Ureter (tissue), 1 donor: Measurements from ENCODE around the gene ARL10. TPM values are rescaled to one million over a fixed set of nuclear protein-coding genes. Genes with fewer than 3 reads are reported as not detected.
A peak's percentile ranks its signal among the peaks of the same experiment; 100 is the strongest.
"Not testable (repeated sequence)": the region's sequence is repeated elsewhere in the genome, so short reads cannot be mapped to it uniquely, and the experiment has no call there.

ENCODE experiments used
- DNase-seq: peaks from one replicate; pipeline ENCODE4 v3.0.0-alpha.2; 2020; ENCODE audit warnings: low spot score
- total RNA-seq: library from RNA; stranded (reverse); gene quantifications from one replicate; pipeline ENCODE4 v1.2.4, GENCODE V29; 2023
- donor health status: DM: yes; HTN: yes; CAD: no.

The ARL10 gene
- total RNA-seq, 1 donor from 2014 or later, result 9.3 TPM

GRCh38 chr5:176388444-176389134, 23.3 kb downstream of the ARL10 start, which contains the start of the genes HIGD2A and NOP16:
TSS of gene HIGD2A (plus strand) at chr5:176388751. CDS start at chr5:176388820, 69 bp downstream.
TSS of gene NOP16 (minus strand) at chr5:176388598. CDS start at chr5:176388539, 59 bp downstream.
- DNase-seq, result peak; percentile 100

- no peak for DNase-seq
These were observed 24.1 kb downstream of the ARL10 start for GRCh38 chr5:176389135-176390123.

DNA sequence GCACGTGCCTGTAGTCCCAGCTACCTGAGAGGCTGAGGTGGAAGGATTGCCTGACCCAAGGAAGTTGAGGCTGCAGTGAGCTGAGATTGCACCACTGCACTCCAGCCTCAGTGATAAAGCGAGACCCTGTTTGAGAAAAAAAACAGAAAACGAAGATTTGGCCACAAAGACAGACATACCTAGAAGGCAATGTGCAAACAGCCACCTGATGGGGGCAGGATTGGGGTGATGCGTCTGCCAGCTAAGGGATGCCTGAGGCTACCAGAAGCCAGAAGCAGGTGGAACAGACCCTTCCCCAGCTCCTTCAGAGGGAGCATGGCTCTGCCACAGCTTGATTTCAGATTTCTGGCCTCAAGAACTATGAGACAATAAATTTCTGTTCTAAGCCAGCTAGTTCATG, 26.2 kb downstream of the ARL10 start:
- no peak for DNase-seq

DNA sequence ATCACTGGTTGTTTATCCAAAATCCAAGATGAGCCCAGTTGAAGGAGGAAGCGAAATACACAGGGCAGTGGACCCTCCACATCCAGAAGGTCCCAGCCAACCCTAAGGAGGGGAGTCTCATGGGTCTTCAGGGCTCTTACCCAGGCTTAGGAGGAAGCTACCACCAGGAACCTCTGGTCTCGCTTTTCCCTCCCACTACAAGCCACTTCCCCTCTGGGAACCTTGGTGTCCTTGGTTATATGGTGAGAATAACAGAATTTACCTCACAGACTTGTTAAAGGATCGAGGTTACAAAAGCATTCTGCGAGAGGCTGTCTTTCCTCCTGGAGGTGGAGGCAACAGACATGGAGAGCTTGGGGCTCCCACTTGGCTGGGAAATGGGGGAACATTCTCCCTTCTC, 26.7 kb downstream of the ARL10 start:
- DNase-seq, result no peak

GRCh38 chr5:176392526-176392925, 27.2 kb downstream of the ARL10 start:
- no peak for DNase-seq

- DNase-seq, result no peak
These were observed 28.8 kb downstream of the ARL10 start for GRCh38 chr5:176394096-176394495.

DNA sequence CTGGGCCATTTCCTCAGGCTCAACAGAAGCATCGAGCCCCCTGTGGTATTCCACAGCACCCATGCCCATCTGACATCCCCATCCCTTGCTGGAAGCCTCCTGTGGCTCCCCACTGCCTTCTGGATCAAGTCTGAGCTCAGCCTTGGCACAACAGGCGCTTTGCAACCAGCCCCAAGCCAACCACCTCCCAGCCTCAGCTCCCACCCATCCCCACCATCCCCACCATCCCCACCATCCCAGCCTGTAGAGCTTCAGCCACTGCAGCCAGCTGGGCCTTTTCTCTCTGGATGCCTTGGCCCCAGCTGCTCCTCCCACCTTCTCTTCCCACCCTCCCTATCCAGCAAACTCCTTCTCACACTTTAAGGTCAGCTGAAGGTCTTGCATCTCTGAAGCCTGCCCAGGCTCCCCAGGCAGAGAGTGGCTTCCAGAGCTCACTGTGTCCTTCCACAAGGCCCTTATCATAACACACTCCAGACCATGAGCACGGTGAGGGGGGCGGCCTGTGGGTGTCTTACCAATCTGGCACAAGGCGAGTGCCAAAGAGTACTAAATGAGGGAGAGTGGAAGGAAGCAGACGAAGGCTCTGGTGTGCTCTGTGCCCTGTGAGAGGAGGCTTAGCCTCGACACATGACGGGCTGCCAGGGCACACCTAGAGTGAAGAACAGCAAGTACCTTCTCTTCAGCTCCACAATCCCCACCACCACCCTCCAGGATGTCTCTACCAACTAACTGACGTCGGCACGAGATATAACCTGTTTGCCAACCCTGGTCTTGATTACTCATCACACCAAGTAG, 29.8 kb downstream of the ARL10 start:
- DNase-seq, result no peak

- no peak for DNase-seq
These were observed 31.0 kb downstream of the ARL10 start for GRCh38 chr5:176396330-176396729.

- no peak for DNase-seq
These were observed 32.6 kb downstream of the ARL10 start for GRCh38 chr5:176397736-176398420.

DNA sequence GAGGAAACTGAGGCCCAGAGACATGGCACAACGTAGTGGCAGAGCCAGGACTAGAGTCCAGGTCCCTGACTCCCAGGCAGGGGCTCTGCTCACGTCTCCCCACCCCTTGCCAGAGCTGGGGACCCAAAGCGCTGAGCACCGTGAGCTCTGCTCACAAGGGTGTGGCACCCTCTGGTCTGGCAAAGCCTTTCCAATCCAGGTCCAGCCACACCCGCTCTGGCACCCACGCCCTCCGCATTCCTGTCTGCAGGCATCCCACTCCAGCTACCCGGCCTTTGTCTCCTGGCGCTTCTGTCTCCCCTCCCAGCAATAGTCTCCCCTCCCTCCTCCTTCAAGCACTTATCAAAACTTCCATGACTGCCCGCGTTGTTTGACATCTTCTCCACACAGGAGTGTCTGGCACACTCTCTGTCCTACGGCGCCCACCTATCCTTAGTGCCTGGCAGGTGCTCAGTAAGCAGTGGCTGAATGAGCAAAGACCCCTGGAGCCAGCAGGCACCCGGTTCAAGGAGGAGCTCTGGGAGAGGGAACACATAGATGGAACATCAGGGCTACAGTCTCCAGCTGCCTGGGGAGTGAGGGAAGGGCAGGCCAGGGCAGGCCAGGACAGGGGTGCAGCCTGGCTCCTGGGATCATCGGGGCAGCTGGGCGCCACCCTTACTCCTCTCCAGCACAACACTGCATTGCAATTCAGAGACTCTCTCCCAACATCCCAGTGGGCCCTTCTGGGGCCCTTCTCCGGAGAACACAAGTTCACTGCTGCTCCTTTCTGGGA, 35.3 kb downstream of the ARL10 start:
- no peak for DNase-seq

- DNase-seq, result no peak
These were observed 36.3 kb downstream of the ARL10 start for GRCh38 chr5:176401281-176402205.

GRCh38 chr5:176405656-176406435, 40.6 kb downstream of the ARL10 start:
- DNase-seq, result no peak

DNA sequence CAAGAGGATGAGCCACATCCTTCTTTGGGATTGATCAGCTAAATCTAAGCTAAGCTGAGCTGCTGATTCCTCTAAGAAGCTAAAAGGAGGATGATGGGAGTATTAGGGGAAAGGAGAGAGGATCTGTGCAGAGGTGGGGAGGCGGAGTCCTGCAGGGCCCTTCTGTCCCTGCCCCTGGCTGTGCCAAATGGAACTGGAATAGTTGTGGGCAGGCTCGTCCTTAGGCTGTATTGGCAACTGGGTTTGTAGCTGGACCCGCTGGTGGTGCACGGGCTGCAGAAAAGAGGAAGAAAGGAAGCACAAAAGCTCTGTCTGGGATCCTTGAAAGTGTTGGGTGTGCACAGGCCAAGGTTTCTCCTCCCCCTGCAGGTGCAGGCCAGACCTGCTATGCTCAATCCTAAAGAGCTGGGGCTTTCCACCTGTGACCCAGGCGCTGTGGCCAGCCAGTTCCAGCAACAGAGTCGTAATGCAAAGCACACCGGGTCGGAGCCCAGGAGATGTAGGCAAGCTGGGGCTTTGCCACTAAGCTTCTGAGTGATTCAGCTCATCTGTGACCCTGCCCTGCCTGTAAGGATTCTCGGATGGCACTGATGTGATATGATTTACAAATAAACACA, 41.3 kb downstream of the ARL10 start:
- DNase-seq, result no peak

- no peak for DNase-seq
These were observed 42.4 kb downstream of the ARL10 start for GRCh38 chr5:176407456-176408251.

- not testable (repeated sequence) for DNase-seq
These were observed 42.9 kb downstream of the ARL10 start for GRCh38 chr5:176408252-176408573.

DNA sequence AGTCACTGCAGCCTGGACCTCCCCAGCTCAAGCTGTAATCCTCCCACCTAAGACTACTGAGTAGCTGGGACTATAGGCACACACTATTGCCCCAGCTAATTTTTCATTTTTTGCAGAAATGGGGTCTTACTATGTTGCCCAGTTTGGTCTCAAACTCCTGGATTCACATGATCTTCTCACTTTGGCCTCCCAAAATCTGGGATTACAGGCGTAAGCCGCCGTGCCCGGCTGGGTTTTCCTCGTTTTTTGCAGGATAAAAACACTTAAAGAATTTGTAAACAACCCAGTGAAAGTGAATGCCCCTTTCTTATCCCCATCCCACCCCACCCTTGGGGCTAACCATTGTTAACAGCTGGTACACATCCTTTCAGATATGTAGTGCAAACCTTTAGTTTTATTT, 43.3 kb downstream of the ARL10 start:
- no peak for DNase-seq

GRCh38 chr5:176409765-176410164, 44.5 kb downstream of the ARL10 start:
- no peak for DNase-seq
